ENCODE data around the gene CAMK1D.
A peak's percentile ranks its signal among the peaks of the same experiment; 100 is the strongest.

DNA sequence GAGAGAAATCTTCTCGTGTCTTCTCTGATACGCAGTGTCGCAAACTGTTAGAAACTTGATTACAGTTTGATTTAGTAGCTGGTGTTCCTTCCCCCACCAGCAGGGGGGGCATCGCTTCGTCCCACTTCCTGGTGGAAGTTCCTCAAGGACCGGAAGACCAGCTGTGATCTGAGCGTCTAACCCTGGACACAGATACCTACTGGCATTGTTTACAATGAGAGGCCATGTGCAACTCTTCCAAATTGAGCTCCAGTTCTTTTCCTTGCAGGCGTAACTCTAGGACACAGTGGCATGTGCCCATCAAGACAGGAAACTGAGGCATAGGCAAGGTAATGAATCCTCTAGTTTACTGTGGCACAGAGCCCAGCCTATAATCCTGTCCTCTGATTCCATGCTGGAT is 433.2 kb downstream of the CAMK1D start:
- TF ChIP-seq, protein P1, sequence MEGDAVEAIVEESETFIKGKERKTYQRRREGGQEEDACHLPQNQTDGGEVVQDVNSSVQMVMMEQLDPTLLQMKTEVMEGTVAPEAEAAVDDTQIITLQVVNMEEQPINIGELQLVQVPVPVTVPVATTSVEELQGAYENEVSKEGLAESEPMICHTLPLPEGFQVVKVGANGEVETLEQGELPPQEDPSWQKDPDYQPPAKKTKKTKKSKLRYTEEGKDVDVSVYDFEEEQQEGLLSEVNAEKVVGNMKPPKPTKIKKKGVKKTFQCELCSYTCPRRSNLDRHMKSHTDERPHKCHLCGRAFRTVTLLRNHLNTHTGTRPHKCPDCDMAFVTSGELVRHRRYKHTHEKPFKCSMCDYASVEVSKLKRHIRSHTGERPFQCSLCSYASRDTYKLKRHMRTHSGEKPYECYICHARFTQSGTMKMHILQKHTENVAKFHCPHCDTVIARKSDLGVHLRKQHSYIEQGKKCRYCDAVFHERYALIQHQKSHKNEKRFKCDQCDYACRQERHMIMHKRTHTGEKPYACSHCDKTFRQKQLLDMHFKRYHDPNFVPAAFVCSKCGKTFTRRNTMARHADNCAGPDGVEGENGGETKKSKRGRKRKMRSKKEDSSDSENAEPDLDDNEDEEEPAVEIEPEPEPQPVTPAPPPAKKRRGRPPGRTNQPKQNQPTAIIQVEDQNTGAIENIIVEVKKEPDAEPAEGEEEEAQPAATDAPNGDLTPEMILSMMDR (IDR thresholded peaks at IDR 0.05) = peak in 1 of 3 experiments; percentile 37
- TF ChIP-seq POLR2AphosphoS5 (IDR thresholded peaks at IDR 0.05; ENCODE audit: insufficient read depth in 1 of 2, low read depth in 1 of 2) = no peak
